Cortex of kidney (tissue), 1 donor: Measurements from ENCODE around the gene TIE1.

Experiments
- DNase-seq: peaks from one replicate; lab custom pipeline; 2025; lab: John Stamatoyannopoulos, UW

The TIE1 gene

DNA sequence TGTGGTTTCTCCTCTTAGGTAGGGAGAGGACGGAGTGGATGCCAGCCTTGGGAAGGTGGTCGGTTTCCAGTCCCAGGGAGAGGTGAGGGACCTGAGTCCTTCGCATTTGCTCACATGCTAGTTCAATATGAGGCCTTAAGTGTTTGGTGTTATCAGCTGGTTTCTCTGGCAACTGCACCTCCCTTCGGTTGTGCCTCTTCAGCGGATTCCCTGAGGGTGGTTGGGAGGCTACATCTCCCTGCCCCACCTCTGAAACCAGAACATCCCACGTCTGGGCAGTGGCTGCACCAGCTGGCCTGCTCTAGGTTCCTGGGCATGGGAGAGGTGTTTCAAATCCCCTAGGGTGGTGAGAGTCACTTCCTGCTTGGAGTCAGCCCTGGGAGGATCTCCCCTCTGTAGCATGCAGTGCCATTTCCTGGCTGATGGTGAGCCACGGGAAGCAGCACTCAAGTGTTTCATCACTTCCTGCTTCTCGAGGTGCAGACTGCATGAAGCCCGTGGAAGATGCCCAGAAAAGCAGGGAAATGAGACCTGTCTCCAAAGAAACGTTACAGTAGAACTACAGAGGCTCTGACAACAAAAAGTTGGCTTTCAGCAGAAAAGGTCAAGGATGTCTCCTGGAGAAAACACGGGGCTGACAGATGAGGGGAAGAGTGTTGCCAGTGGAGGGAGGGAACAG is 26.5 kb upstream of the TIE1 start:
- no peak for DNase-seq

DNA sequence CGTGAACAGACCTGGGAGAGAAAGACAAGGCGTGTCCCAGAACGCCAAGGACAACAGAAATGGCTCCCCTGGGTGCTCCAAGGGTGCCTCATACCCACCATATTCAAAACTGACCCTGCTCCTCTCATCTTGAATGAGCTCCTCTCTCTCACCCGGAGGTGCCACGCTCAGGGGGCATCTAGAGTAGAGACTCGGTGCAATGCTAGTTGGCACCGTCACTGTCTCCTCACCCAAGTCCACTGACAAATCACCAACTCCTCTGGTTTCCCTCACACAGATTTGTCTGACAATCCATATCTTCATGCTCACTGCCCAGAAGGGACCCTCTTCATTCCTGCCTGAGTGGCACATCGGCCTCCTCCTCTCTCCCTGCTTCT is 26.0 kb upstream of the TIE1 start:
- DNase-seq, result no peak

DNA sequence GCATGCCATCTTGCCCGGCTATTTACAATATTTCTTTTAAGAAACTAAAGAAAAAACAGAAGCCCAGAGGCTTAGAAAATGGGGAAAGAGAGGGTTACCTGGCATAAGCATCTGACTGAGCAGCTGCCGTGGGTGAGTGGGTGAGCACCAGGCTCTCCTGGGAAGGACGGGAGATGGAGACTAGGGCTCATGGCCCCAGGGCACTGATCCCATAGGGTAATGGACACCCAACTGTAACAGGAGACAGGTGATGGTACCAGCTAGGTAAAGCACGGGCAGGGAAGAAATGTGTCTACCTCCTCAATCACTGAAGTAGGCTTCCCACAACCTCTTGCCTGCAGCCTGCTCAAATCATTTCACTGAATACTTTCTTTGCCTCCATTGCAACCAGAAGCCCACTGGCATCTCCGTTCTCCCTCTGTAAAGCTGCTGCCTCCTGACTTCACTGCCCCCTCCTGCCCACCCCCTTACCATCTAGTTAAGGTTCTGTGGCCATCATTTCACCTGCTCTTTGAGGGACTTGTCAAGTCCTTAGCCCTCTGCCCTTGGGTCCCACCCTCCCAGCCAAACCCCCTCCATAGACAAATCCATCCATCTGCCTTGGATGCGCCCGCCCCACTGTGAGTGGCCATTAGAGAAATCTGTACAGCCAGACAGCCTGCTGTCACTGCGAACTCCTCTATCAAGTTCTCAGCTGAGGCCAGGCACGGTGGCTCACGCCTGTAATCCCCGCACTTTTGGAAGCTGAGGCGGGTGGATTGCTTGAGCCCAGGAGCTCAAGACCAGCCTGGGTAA is 24.8 kb upstream of the TIE1 start:
- DNase-seq, result no peak

DNA sequence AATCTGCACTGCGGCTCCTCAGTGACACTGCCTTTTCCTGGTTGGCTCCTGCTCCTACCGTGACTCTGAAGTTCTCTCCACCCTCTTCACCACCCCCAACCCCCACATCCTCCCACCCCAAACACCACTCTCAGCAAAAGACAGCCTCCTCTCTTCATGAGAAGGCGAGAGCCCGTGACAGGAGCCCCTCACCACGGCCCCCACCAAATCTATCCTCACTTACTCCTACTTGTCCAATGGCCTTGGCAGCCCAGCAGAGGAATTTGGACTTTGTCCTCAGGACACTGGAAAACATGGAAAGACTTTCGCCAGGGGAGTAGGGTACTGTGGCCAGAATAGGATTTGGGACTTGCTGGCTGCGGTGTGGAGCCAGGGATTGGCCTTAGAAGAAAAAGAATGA is 24.1 kb upstream of the TIE1 start:
- no peak for DNase-seq

DNA sequence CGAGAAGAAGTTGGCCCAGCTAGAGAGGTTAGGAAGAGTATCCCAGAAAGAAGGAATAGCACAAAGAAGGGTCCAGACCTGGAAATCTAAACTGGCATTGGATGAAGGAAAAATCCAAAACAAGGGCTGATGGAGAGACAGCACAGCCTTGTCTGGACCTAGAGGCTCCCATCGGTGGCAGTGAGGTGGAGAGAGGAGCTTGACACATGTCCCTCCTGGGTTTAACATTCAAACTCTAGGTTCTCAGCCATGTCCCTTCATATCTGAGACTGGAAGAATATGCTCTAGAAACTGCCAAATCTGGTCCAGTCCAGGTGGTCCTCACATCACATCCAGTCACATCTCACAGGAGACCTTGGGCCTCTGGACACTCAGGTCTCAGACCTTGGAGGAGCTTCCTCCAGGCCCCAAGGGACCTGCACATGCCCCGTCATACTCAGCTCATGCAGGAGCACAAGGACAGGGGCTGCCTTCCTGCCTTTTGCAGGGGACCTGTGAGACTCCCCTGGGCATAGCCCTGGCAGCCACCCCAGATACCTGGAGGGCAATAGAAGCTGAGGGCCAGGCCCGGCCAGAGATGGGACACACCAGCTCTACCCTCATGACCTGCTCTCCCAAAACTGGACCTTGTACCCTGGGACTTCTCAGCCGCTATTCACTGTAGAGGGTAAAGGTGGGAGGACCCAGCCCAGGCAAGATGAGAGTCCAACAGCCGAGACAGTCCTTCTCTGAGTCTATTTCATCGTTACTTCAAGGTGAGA is 23.5 kb upstream of the TIE1 start:
- DNase-seq, result no peak

DNA sequence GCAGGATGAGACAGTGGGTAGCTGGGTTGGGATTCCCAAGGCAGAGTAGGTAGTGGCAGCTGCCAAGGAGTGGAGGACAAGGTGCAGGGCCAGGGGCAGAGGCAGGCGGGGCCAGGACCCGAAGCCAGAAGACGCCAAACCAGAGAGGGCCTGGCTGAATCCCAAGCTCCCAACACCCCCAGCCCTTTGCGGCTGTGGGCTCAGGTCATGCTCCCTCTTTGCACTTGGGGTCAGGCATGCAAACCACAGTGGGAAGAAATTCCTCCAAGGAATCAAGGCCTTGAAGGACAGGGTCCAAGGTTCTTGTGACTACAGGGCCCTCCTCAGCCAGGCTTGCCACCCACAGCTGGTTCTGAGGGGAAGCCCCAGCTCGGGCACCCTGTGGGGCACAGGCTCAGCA is 21.6 kb upstream of the TIE1 start:
- DNase-seq, result no peak

DNA sequence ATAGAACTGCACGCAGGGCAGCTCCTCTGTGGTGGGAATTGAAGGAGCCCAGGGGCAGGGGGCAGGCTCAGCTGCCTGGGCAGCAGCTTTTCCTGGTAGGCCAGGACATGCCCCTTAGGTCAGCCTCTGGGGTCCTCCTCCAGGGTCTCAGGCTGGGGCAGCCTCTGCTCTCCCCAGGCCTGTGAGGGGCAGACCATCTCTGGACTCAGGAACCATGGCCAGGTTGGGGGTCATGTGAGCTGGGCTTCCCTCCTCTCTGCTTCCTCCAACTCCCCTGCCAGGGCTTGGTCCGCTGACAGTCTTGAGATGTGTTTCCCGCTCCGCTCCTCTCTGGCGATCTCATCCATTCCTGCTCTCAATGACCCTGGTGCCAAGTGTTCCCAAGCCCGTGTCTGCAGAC is 21.1 kb upstream of the TIE1 start:
- no peak for DNase-seq

DNA sequence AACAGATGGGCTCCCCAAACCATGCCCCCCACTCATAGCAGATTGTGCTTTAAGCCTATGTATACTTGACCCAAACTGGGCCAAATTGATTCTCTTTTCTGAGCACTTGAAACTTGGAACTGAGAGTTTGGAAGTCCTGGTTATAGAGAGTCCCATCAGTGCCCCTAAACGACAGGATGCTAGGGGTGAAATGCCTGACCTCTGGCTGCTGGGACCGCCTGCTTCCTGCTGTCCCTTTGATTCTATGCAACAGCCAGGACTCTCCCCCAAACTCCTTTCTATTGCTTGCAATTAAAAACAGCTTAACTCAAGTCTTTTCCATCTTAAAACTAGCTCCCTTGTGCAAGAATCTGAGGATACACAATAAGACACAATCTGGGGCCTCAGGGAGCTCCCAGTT is 20.1 kb upstream of the TIE1 start:
- DNase-seq, result no peak

DNA sequence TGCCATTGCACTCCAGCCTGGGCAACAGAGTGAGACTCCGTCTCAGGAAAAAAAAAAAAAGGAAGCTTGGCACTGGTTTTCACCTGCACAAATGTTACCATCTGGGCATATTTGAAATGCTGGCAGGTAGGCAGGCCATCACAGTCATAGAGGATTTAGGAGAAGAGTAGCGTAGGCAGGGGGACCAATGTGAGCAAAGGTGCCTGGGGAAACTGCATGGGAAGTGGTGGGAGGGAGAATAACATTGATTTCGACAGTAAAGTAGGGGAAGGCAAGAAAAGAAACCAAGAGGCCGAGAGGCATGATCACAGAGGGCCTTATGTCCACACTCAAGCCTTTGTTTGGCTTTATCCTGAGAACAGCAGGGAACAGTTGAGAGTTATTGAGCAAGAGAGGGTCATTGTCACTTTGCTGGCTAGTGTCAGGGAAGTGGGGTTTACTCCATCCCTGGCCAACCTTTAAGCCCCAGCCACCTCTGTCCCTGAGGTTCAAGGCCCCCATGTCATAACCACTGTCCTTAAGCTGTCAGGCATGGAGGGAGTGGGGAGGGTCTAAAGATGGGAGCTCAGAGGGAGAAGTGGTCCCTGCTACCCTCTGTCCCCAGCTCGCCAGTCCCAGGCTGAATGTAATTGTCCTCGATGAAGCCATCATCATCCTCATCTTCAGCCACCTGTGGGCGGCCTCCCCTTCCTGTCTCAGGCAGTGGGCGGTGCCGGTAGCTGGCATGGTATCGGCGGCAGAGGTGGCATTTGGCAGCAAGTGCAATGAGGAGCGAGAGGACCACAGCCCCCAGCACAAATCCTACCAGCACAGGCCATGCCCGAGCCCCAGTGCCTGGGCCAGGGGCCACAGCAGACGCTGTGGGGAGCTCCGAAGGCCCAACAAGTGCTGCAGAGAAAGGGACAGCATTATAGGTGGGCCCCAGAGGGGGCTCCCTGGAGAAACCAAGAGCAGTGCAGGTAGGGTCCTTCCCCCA is 18.3 kb upstream of the TIE1 start:
- DNase-seq, result no peak

DNA sequence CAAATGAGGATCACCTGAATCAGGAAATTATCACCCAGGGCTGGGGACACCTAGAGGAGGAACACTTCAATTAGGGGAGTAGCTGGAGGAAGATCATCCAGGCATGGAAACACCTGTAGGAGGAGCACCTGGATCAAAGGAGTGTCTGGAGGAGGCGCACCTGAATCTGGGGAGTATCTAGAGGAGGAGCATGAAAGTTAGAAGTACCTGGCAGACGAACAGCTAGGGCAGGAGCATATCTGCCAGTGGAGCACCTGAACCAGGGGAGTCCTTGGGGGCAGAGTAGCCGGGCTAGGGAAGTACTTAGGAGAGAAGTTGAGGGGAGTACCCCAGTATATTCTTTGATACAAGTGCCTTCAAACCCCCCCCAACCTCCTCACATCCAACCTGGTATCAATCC is 16.7 kb upstream of the TIE1 start:
- no peak for DNase-seq

DNA sequence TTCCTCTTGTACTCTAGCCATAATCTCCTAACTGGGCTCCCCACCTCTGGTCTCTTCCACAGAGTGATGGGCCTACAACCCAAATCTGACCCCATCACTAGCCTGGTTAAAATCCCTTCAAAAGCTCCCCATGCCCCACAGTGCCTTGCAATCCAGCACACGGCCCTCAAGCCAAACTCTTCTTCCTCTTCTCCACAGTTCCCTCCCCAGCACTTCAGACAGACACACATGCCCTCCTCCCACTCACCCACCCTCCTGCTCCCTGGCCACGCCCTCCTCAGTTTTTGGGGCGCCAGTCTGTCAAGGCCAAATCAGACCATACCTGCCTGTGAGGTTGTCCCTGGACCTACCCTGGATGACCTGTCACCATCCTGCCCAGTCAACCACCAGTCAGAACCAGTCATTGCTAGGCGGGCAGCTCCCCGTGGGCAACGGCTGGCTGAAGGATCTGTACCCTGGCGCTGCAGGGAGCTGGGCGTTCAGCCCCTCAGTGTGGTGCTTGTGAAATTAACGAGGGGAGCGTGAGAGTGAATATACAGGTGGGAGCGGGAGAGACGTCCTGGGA is 16.2 kb upstream of the TIE1 start:
- no peak for DNase-seq

DNA sequence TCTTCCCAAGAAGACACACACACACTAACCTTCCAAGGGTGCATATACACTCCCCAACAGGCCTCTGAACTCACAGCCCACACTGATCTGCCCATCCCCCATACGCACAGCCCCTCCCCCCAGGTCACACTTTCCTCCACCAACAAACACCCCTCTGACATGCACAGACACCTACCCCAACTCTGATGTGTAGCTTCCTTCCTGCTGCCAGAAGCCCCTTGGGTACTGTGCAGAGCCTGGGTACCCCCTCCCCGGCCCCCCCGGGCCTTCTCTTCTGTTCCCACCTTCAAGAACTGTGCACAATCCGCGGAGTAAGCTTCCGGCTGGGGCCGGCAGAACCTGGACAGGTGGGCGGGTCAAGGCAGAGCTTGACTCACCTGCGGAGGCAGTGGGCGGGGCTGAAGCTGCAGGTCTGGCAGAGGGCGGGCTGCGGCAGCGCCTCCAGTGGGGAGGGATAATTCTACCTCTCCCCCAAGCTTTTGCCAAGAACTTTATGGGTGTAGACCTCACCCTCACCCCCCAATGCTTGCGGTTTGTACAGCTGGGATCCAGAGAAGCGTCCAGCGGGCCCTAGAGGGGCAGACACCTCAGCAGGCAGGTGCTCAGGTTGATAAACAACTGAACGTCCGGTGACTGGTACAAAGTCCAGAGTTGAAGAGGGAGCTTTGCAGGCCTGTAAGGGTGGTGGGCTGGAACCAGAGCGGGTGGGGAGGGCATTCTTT is 15.4 kb upstream of the TIE1 start, which contains the start of gene C1orf210:
C1orf210 (minus strand) TSS at position 313 of the 722 bp plus-strand sequence. CDS start 2,311 bp downstream, outside the sequence.
- peak; percentile 72 for DNase-seq

DNA sequence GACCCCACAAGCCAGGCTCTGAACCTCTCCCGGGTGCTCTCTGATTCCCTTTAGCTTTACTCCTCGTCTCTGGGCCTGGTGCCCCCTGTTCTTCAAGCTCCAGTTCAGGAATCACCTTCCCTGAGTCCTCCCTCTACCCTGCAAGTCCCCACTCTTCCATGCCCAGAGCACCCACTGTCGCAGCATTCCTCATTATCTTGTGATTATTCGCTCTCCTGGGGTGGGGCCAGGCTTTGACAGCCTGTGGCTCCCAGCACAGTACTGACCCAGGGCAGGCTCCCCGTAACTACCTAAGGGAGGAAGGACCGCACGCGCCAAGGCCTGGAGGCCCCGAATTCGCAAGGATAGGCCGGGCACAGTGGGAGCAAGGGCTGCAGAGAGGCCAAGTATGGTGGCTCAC is 14.7 kb upstream of the TIE1 start:
- no peak for DNase-seq

DNA sequence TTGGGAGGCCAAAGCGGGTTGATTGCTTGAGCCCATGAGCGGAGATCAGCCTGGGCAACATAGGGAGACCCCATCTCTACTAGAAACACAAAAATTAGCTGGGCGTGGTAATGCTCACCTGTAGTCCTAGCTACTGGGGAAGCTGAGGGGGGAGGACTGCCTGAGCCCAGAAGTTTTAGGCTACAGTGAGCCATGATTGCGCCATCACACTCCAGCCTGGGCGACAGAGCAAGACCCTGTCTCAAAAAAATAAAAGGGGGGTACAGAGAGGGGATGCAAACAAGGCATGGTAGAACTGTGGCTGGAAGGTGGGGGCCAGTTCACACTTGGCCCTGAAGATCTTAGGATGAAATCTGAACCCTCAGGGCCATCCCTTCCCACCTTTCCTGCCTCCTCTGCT is 14.2 kb upstream of the TIE1 start:
- DNase-seq, result no peak

DNA sequence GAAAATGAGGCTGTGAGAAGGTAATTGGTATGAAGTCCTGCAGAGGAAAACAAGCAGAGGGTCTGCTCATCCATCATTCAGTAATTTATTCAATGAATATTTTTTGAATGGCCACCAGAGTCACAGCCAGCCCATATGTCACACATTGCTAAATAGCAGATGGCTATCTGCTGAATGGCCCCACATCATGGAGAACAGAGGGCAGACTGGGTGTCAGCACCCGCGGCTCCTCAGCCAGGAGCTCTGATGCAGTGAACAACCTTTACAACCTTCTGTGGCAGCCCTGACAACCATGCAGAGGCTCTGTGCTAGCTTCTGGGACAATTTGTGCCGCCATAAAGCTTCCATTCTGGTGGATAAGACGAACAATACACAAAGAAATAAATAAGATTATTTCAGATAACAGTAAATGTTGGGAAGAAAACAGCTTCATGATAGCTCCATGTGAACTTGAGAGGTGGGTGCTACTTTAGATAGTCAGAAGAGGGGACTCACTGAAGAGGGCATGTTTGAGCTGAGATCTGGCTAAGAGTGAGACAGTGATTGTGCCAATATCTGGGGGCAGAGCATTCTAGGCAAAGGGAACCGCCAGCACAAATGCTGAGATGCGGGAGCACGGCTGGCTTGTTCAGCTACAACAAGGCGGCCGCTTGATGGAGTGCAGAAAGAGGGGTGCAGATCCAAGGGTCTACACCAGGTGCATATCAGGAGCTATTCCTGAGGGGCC is 12.6 kb upstream of the TIE1 start:
- no peak for DNase-seq

DNA sequence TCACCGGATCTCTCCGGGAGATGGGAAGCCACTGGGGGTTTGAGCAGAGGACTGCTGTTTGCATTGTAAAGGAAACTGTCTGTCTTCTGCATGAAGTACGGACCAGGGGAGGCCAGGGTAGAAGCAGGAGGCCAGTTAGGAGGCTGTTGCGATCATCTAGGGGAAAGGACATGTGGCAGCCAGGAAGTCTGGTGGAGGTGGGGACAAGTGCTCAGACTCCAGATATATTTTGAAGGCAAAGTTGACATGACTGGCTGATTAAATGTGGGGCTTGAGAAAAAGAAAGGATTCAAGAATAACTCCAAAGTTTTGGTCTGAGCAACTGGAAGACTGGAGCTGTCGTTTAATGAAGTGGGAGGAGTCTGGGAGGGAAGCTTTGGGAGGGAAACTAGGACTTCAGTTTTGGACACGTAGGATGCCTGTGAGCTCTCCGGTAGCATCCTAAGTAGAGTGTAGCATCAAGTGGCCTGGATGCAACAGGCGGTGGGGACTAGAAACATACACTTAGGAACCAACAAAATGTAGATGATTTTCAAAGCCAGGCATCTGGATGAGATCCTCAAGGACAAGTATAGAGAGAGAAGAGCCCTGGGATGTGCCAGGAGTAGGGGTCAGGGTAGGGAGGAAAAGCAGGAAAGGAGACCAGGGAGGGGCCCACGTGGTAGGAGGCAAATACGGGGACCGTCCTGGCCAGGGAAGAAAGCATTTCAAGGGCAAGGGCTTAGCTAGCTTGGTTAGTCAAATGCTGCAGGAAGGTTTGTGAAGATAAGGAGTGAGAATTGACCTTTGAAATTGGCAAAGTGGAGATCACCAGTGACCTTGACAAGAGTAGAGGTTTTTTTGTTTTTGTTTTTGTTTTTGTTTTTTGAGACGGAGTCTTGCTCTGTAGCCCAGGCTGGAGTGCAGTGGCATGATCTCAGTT is 11.7 kb upstream of the TIE1 start:
- no peak for DNase-seq

DNA sequence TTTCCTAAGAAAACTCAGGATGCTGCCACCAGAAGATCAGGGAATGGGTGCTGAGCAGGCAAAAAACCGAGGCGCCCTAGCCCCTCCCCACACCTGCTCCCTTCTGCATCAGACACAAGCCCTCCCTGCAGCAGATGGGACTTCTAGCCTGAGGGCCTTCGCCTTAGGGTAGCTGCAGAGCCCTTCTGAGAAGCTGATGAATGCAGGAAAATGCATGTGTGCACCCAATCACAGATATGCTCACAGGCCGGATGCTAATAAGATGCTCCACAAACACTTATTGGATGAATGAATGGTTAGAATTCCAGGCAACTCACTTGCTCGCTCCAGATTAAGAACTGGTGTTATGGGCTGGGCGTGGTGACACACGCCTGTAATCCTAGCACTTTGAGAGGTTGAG is 8.6 kb upstream of the TIE1 start:
- no peak for DNase-seq

DNA sequence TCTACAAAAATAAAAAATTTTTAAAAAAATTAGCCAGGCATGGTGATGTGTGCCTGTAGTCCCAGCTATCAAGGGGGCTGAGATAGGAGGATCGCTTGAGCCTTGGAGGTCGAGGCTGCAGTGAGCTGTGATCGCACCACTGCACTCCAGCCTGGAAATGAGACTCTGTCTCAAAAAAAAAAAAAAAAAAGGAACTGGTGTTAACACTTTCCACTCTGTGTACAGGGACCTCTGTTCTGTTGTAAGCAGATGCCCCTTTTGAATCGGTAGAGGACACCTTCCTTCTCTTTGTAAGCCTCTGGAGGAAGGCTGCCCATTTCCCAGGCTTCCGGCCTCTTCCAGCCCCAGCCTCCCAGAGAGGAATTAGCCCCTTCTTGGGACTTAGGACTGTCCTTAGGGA is 8.1 kb upstream of the TIE1 start:
- DNase-seq, result no peak

DNA sequence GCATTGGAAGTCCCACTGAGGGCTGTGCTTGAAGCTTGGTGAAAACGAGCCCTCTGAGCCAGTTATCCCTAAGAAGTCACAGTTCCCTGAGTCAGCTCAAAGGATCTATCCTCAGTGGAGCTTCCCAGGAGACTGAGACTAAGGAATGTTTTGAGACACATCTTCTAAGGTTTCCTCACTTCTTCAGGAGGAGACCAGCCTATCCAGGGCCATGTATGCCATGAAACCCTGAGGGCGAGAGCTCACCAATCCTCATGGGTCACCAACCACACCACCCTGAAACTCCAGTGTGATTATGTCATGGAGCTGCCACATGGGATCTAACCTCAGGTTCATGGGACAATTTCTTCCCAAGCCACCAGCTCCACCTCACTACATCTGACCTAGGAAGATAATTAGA is 7.6 kb upstream of the TIE1 start:
- no peak for DNase-seq
